PC-9 (cell line): Measurements from ENCODE around the gene SORBS2.

Source experiments
- CTCF ChIP-seq: fragments of 200-600 bp; sonication (generic); conservative IDR thresholded peaks from 2 replicates; pipeline ENCODE4 v1.6.1; 2017; ENCODE audit warnings: mixed run types, antibody characterized with exemption, mild to moderate bottlenecking, moderate library complexity
- EZH2 ChIP-seq: fragments of 200-600 bp; sonication (generic); IDR thresholded peaks from 2 replicates; pipeline ENCODE4 v1.8.0; 2017; ENCODE audit warnings: antibody characterized with exemption, low read depth

GRCh38 chr4:185782523-185782922 lies 29.5 kb downstream of the SORBS2 start:
- no peak for TF ChIP-seq EZH2
- no peak for TF ChIP-seq CTCF
